Stimulated activated CD4-positive, alpha-beta T cell treated with anti-CD3 and anti-CD28 coated beads, TNF-alpha, amount 100 ng/mL, for 1 hour (primary cell): ENCODE results near the gene ETS1.

Experiments used
- DNase-seq, 3 donors: peaks; one replicate each; pipeline ENCODE4 v3.0.0-alpha.2; 2020; ENCODE audit warnings: low read depth in 3 of 3, low spot score in 1 of 3

The ETS1 gene

DNA sequence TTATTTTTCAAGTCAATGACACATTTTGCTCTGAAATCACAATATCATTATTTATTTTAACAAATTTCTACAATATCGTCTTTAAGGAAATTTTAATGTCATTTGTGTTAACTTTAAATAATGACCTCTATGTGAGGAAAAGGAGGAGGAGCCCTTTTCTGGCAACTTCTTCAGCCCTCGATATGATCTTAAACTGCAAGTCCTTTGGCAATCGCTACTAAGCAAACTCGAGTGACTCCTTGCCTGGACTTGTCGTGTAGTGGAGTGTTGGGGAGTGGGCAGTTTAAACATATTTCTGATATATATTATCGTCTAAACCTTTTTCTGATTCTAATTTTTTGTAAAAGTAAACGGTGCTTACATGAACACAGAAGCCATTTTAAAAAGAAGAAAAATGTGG lies 16.7 kb downstream of the ETS1 start:
- DNase-seq, result no peak

DNA sequence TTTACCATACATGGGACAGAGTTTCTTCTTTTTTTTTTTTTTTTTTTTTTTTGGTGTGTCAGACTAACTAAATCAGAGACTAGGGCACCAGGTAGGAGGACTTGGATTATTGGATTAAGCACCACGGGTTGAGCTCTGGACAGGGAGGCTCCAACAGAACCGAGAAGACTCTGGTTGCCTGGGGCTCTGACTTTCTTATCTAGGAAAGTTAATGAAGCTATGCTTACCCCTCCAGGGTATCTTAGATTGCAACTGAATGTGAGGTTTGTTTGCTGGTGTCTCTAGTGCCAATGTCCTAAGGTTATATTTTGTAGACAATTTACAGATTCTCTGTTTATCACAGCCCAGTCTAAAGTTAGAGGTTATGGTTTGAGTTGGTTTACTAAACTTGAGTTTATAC lies 18.1 kb downstream of the ETS1 start:
- DNase-seq, result no peak

DNA sequence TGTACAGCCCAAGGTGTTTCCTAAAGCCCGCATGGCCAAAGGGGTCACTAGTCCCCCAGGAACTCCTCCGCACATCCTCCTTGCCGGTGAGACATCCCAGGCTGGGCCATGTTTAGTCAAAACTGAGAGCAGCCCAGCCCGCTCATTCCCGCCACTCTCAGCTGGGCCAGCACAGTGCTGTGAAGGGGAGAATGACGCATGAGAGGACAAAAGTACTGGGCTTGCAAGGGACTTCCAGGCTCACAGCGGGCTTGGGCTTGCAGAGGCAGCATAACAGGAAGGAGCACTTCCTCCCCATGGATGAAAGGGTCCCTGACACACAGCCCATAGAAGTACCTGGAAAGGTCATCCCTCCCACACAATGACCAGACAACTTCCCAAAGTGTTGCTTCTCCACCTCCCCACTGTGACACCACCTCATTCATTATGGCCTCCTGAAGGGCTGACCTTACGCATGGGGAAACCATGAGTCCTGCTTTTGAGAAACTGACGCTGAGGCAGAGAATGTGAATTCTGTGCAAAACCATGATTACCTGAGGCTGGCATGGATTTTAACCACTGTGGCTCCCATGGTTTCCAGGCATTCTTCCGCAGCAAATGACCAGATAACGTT lies 19.1 kb downstream of the ETS1 start:
- DNase-seq, result no peak

DNA sequence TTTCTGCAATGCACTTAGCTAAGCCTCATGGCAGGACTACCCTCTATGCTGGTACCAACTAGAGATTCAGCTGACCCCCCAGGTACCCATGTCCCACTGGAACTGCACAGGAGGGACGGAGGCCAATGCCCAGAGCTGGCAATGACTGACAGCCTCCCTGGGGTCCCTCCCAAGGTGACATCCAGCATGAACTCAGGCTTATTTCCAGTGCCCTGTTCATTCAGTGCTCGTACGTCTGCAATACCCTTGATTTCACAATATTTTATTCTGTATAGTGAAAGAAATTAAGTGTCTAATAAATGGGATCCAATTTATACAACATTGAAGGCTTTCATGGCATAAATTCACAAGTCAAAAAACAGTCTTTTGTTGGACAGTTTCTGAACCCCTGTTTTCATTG lies 20.2 kb downstream of the ETS1 start:
- no peak for DNase-seq

DNA sequence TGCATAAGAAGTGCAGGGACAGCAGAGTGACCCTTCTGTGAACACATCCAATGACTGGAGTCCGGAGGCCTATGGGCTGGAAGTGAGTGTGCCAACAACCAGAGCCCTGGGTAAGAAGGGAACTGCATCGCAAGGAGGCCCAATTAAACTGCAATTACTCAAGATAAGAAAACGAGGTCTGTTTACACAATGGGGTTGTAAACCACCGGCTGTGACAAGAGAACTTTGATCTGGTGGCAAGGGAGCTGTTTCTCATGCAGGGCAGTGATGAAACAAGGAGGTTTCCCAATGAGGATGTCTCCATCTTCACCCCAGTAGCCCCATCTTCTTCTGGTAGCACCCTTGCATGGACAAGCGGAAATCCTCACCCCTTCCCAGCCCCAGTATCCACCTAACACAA lies 21.5 kb downstream of the ETS1 start:
- DNase-seq, result no peak

DNA sequence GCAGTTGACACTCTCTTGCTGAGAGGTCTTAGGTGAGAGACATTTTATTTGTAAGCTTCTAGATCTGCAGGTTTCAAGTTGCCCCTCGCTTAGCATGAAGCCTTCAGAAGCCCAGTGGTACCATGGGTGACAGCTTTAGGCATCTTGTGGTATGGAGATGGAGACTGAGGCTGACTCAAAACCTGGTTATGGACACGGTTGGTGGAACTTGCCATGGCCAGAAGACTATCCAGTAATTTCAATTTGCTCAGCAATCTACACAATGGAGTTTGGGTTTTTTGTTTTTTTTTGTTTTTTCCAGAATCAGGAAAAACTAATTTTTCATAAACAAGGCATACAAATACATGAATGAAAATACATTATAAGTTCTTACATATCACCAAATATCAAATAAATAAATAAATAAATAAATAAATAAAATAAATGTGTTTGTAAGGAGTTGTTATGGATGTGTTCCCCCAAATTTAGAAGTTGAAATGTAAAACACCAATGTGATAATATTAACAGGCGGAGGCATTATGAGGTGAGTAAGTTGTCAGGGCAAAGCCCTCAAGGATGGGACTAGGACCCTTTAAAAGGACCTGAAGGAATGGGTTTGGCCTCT lies 22.6 kb downstream of the ETS1 start:
- no peak for DNase-seq

DNA sequence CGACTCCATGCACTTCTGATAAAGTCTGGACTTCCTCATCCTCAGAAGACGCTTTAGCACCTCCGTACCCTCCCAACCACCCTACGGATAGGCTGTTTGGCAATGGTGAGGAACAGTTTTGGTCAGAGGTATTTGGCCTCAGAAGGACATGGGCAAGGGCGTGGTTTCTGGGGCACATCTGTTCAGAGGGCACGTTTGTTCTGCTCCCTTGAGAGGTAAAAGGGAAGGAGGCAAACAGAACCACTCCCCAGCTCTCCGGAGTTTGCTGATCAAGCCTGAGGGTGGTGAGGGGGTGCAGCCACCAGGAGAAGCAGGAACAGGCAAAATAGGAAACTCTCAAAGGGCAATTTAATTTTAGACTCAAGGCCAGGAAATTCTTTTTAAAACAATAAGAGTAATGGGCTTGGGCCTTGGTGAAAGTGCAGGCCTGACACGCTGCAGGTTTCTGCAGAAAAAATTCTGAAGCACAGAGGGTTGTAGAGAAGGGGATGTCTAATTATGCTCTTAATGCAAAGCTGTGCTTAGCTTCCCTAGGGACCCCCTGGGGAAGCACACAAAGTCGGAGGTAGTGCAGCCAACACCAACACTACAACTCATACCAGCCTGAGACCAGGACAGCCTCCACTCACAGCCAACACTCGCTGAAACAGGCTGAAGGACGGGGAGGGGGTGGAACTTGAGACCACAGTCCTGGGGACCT lies 23.3 kb downstream of the ETS1 start:
- DNase-seq, result no peak

DNA sequence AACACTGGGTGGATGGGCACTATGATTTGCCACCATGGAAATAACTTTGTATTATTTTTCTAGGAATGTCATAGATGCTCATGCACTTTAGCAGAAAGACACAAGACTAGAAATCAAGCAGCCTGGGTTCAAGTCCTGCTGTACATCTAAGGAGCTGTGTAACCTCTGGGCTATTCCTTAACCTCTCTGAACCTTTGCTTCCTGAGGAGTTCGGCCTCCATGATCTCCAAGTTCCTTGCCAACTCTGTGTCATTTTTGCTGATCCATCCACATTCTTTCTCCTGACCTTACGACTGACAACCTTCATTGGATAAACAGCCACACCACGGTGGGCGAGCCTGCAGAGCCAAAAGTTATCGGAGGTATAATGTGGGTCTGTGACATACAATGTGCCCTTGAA lies 24.1 kb downstream of the ETS1 start:
- no peak for DNase-seq

DNA sequence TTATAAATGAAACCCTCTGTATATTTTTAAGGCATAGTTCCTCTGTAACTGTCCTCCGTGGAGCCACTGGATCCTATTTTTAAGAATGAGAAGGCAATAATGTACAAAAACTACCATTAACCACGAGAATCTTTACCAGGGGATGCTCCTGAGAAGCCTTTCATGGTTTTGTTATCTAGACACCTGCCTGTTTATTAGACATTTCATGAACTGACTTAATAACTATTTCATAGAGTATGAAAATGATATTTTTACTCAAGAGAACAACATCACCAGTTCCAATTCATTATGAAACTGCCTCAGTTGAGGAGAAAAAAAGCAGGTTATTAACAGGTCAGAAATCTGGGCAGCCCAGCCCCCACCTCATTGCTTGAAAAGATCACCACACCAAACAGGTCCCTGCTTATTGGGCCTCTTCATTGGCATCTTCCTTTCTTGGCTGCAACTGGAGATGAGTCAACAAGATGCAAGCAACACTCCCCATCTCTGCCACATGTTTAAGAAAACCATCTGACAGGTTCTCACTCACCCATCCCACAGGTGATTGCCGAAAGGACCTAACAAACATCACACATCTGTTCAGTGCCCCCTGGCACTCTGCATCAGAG lies 27.8 kb downstream of the ETS1 start:
- DNase-seq, result no peak

DNA sequence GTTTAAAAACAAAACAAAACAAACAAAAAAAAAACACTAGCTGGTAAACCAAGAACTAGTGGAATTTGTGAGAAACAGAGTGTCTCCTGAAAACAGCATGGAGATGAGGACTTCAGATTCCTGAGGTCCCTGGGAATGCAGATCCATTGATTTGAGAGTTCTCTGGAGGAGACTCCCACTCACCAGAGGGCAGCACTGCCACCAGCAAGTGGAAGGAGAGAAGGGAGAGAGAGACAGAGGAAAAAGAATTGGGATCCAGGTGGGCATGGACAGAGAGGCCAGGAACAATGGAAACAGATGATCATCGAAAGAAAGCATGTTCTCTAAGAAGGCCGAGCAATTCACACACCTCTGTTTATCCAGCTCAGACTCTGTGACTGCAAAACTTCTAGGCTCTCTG lies 31.8 kb downstream of the ETS1 start:
- no peak for DNase-seq

DNA sequence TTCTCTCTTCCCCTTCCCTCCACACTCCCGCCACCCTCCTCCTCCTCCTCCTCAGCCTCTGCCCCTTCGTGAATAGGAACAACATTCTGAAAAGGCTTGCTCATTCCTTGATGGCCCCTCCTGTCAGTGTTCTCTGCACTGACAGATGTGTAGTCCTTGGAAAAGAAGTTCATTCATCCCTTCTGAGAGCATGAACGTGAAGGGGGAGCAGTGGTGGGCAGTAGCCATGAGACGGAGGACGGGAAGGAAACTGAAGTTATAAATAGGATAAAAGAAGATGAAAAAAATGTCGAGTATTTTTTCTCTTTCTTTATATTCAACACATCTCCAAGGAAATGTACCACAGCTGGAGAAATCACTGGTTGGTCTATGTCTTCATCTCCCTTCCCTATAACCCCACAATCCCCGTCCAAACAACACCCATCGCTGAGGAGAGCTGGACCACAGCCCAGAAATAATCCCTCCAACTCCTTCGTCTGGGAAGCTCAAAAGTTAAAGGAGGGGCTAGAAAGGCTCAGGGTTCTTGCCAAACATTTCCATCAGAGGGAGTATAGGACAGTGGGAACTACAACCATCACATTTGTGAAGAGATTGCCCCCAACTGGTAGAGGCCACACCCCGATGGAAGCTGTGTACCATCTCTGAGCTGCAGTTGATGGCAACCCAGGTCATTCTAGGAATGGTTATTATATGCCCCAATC lies 33.5 kb downstream of the ETS1 start:
- no peak for DNase-seq

DNA sequence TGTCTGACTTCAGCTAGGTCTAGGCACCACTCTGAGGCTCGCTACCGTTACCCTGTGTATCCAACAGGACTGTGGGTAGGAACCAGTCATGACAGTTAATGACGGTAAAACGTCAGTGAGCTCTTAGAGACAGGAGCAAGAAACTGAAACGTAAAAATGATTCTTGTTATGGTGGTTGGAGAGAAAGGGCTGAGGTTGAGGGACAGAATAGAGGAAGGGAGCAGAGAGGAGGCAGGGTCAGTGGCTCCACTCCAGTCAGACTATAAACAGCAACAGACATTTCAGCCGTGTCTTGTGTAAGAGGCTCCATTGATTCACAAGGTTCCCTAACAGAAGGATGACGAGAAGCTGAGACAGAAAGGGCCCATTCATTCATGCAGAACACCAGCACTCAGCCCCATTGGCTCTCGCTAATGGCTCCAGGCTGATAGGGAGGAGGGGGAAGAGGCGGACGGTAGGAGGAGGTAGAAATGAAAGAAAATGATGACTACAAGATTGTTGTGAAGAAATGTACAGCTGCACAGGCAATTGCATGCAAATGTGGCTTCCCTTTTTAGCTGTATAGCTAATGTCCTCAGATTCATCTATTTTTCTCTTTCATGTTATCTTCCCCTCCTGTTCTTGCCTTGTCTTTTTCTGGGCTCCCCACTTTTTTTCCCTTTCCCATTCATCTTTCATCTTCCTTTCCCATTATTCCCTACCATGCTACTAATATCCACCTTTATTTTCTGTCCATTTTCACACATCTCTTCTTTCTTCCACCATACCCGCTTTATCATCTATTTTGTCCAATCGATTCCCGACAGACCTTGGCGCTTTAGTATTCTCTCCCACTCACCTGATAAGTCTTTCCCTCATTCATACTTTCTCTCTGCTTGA lies 34.3 kb downstream of the ETS1 start:
- DNase-seq, result no peak

DNA sequence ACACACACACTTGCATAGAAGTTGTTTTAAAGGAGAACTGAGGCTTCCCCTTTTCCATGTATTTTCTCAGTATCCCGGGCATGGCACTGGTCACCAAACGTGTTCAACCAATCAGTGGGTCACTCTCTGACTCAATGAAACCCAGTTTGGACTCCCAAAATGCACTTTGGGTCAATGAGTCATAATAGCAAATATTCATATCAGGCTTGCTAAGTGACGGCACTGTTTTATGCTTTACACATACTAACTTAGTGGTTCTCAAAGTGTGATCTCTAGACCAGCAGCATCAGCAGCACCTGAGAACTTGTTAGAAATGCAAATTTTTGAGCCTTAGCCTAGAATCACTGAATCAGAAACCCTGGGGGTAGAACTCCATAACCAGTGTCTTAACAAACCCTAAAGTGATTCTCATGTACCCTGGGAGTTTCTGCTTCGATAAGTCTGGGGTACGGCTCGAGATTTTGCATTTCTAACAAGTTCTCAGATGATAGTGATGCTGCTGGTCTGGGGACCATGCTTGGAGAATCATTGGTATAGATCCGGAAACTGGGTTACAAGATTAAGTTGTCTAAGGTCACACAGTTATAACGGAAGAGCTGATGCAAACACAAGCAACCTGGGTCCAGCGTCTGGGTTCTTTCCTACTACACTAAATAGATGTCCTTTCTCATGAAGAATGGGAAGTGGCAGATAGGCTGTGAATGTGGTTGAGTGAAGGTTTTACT lies 35.6 kb downstream of the ETS1 start:
- no peak for DNase-seq

DNA sequence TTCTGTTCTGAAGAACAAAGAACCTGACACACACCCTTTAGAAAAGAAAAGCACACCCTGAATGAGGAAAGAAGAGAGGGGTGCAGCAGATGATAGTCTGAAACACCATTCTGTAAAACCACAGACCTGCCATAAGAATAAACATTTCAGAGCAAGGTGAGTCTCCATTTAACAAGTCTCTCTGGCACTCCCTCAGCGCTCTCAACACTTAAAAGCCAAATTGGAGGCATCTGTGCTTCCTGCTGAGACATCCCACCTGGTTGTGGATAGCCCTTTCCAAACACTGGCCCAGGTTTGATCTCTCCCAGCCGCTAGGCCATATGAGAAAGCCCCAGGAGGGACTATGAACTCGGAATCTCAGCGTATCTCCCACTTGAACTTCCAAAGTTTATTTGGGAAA lies 36.3 kb downstream of the ETS1 start:
- DNase-seq, result no peak

DNA sequence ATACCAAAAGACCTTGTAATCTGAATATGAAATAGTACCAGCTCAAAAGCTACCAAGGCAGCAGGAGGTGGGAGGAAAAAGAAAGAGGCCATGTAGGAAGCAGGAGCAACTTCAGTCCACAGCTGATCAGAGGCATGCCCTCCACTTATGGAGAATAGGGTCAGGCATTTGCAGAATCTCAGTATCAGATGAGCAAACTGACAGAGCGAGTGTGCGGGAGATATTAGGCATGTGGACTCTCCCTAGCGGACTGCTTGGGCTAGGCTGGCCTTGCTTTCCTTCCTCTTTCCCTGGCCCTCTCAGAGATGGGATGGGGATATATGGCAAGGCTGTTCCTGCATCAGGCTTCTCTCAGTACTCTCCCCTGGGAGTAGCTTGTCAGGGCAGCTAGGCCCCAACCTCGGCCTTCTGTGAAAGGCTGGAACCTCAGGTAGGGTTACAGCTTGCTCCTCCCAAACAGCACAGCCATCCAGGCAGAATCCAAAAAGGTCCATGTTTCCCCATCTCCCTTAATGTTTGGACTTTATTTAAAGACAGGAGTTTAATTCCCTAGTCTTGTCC lies 37.0 kb downstream of the ETS1 start:
- no peak for DNase-seq

DNA sequence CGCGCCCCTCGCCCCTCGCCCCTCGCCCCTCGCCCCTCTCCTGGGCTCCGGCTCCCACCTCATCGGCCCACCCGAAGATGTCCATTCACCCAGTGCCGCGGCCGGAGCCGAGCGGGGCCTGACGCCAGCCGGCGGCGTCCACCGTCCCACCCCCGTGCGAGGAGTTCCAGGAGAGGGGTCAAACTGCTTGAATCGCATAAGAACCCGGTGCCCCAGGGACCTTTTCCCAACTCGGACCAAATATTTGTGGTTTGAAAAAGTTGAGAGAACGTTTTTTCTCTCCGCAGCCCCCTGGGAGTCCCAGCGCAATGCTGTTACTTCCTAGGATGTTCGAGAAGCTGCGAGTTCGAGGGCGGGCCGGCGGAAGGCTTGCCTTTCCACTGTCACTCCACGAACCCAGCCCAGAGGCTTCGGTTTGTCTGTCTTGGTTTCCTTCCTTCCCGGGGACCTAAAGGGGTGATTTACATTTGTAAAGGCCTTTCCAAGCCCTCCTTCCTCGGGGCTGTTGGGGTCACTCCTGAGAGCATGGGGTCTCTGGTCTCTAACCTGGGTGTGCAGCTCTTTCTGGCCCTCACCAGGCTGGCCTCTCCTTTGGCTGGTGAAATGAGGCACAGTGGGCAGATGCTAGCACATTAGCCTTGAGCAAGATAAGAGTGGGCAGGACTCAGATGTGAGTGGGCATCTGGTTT lies 38.0 kb downstream of the ETS1 start:
- no peak for DNase-seq

DNA sequence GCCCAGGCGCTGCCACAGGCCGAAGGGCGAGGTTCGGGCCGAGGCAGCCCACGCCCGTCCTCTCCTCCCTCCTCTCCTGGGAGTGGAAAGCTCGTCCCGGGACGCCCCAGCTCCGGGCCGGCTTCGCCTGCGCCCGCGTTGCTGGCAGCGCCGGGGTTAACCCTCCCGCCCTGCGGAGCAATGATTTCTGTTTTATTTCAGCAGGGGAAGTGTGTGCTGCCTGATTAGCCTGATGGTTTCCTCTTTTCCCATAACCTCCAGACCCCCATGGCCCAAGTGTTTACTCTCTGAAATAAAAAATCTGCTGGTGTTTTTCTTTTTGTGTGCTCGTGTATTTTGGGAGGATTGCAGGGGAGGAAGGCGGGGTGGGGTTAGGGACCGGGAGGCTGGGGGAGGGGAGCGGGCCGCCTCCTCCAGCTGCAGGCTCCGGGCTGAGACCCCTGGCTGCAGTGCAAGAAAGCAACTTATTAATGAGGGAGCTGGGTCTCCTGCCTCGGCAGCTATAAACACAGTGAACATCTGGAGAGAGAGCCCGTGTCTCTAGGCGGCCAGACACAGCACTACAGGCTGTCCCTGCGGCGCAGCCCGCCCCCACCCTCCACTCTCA lies 38.6 kb downstream of the ETS1 start:
- no peak for DNase-seq

DNA sequence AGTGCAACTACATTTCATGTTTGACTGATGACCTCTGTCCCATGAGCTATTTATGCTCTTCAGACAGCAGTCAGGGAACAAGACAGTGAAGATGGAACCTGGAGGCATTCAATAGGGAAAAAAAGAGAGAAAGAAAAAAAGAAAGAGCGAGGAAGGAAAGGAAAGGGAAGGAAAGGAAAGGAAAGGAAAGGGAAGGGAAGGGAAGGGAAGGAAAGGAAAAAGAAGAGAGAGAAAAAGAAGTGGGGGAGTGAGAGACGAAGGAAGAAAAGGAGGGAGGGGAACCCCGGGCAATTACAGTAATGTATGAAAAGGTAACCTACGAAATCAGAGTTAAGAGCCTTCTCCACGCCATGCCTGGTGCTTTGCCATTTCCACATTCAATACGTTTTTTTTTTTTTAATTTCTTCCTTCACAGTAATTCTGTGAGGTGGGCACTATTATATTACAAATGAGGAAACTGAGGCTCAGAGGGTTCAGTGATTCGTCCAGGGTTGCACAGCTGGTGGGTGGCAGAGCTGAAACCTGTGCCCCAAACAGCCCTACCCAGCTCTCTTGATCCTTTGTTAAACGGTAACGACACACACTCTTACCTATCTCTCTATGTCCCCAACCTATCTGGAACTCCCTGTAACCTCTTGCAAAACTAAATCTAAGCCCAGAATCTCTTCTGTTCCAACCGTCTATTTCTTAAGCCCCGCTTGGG lies 39.3 kb downstream of the ETS1 start:
- no peak for DNase-seq
